Measurements from ENCODE around the gene SNAPIN. TPM values are rescaled to one million over a fixed set of nuclear protein-coding genes. Genes with fewer than 3 reads are reported as not detected.
A peak's percentile ranks its signal among the peaks of the same experiment; 100 is the strongest.
"Not testable (repeated sequence)": the region's sequence is repeated elsewhere in the genome, so short reads cannot be mapped to it uniquely, and the experiment has no call there.

Gene SNAPIN
- total and polyA plus RNA-seq, 8 donors, result 34.5 to 44.1 (median 38.4) TPM

DNA sequence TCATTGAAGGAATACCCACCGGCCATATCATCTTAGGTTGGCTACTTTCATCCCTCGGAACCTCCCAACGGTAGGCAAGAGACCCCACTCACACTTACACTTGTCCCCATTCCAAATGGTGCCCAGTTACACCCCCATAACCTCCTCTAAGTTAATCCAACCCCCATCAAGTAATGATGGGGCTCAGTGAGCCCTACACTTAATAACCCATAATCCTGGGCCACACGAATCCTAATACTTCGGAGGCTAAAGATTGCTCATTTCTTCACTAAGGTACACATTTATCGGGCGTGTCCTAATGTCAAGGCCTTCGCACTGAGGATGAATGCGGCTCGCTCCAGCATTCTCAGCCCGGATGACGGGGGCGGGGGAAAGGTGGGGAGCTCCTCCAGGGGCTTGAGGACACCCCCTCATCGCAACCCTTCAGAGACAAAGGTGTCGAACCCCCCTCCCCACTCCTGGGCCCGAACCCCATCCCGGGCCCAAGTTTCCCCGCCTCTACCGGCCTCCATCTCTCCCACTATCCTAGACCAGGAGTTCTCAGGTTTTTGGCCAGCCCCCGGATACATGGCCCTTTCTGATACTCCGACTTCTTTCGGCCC lies 11.9 kb downstream of the SNAPIN start:
- ATAC-seq, result peak; percentile 9
- H3K4me3 ChIP-seq, result peak overlapping the region; percentile 89 to 91
- H3K36me3 ChIP-seq, result peaks cover 0 to 41% of the 10 kb centered on the region in 2 donors
- H3K27me3 ChIP-seq, result no peaks in the 10 kb centered on the region
- DNase-seq, result peak in 1 of 4 donors; percentile 71
- H3K27ac ChIP-seq, result peak overlapping the region; percentile 73 to 89
- TF ChIP-seq, protein P1, sequence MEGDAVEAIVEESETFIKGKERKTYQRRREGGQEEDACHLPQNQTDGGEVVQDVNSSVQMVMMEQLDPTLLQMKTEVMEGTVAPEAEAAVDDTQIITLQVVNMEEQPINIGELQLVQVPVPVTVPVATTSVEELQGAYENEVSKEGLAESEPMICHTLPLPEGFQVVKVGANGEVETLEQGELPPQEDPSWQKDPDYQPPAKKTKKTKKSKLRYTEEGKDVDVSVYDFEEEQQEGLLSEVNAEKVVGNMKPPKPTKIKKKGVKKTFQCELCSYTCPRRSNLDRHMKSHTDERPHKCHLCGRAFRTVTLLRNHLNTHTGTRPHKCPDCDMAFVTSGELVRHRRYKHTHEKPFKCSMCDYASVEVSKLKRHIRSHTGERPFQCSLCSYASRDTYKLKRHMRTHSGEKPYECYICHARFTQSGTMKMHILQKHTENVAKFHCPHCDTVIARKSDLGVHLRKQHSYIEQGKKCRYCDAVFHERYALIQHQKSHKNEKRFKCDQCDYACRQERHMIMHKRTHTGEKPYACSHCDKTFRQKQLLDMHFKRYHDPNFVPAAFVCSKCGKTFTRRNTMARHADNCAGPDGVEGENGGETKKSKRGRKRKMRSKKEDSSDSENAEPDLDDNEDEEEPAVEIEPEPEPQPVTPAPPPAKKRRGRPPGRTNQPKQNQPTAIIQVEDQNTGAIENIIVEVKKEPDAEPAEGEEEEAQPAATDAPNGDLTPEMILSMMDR (IDR thresholded peaks at IDR 0.05), result no peak
- intact Hi-C loops (cut with DNase I), result loop anchor here in 1 of 2 donors (10.0 kb wide), 1 partner anchor 74 kb away; no protein-coding TSS in a partner anchor
- H3K4me1 ChIP-seq, result peaks cover 9 to 37% of the 10 kb centered on the region in 2 donors
- H3K9me3 ChIP-seq, result no peaks in the 10 kb centered on the region

DNA sequence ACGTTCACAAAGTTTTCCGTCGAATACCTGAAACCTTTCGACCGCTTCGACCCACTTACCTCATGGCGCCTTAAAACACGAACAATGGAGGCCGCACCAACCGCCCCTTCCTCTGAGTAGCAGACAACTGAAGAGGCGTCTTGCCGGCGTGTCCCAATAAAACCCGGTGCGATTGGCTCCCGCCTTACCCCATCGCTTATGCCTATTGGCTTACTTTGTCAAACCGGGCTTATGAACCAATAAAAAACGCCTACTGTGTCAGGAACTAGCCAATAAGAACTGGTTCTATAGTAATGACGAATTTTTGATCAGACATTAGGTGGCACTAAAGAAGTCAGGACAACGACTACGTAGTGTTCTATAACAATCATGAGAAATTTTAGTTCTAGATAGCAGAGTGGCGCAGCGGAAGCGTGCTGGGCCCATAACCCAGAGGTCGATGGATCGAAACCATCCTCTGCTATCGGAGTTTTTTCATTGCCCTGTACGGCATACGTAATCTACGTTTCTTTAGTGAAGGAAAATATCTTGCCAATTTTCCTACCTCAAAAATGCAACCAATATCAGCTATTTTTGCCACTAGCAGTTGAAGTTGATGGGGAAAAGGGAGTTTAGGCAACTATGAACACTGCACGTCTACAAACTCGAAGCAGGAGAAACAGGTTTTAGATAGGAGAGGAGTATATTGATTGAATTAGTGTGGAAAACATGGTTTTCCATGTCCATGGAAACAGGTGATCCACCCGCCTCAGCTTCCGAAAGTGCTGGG lies 12.5 kb downstream of the SNAPIN start, which contains the start of gene ILF2:
ILF2 (minus strand) TSS at position 135 of the 769 bp plus-strand sequence; CDS start at position 64, 71 bp downstream.
- Histone ChIP-seq H3K27me3 (no peaks in the 10 kb centered on the region), H3K4me1 (peaks cover 9 to 37% of the 10 kb centered on the region in 2 donors), H3K9me3 (no peaks in the 10 kb centered on the region), H3K36me3 (peaks cover 0 to 34% of the 10 kb centered on the region in 2 donors), H3K4me3 (peak within 1 kb of the TSS; percentile 89 to 91), H3K27ac (peak within 1 kb of the TSS; percentile 89 to 92)
- TF ChIP-seq, protein P1 (IDR thresholded peaks at IDR 0.05), result no peak
- intact Hi-C loops (cut with DNase I), result loop anchor here in 1 of 2 donors (10.0 kb wide), 1 partner anchor 74 kb away; no protein-coding TSS in a partner anchor
- ATAC-seq (peak; percentile 94), DNase-seq (peak; percentile 91 to 99 (median 98))

DNA sequence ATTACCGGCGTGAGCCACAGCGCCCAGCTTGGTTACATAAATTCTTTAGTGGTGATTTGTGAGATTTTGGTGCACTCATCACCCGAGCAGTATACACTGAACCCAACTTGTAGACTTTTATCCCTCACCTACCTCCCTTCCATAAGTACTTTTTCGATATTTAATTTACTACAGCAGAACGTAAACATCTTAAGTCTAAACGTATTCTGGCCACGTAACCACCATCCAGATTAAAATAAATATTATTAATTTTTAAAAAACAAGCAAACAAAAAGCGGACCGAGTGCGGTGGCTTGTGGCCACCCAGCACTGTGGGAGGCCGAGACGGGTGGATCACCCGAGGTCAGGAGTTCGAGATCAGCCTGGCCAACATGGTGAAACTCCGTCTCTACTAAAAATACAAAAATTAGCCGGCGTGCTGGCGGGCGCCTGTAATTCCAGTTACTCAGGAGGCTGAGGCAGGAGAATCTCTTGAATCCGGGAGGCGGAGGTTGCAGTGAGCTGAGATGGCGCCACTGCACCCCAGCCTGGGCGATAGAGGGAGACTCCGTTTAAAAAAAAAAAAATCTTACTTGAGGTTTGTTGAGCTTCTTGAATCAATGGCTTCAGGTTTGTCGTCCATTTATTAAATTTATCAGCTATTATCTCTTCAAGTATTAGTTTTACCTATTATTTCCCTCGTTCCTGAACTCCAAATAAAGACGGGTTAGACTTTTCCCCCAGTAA lies 13.3 kb downstream of the SNAPIN start:
- peak; percentile 26 for ATAC-seq
- peak overlapping the region; percentile 89 to 92 for H3K27ac ChIP-seq
- intact Hi-C loops (cut with DNase I), result loop anchor here in 1 of 2 donors (10.0 kb wide), 1 partner anchor 73 kb away; no protein-coding TSS in a partner anchor
- H3K4me1 ChIP-seq, result peaks cover 9 to 37% of the 10 kb centered on the region in 2 donors
- H3K9me3 ChIP-seq, H3K27me3 ChIP-seq: not testable (repeated sequence)
- peak in 3 of 4 donors; percentile 26 to 70 (median 53) for DNase-seq
- H3K4me3 ChIP-seq, result peak overlapping the region; percentile 45 to 91
- peaks cover 0 to 27% of the 10 kb centered on the region in 2 donors for H3K36me3 ChIP-seq

- intact Hi-C loops (cut with DNase I), result loop anchor here in 1 of 2 donors (10.0 kb wide), 1 partner anchor 71 kb away; no protein-coding TSS in a partner anchor
These were observed 15.0 kb downstream of the SNAPIN start for GRCh38 chr1:153673511-153673910.

More at GRCh38 chr1:153673511-153673910, 15.0 kb downstream of the SNAPIN start:
- TF ChIP-seq, protein P1 (IDR thresholded peaks at IDR 0.05), result no peak
- no peaks in the 10 kb centered on the region for H3K9me3 ChIP-seq
- DNase-seq (no peak), ATAC-seq (no peak)
- H3K4me1 ChIP-seq, result peaks cover 16 to 40% of the 10 kb centered on the region in 2 donors
- peaks cover 0 to 8% of the 10 kb centered on the region in 2 donors for H3K27me3 ChIP-seq
- peaks cover 0 to 10% of the 10 kb centered on the region in 2 donors for H3K36me3 ChIP-seq
- no peak overlapping the region for H3K27ac ChIP-seq
- no peak overlapping the region for H3K4me3 ChIP-seq

All from left lung (tissue), 10 donors.